GM19395 (cell line): ENCODE data around the gene PRDM2.
"Not testable (repeated sequence)": the region's sequence is repeated elsewhere in the genome, so short reads cannot be mapped to it uniquely, and the experiment has no call there.

Source experiments
- ATAC-seq: cut with Tn5 transposase; IDR thresholded peaks from one replicate; pipeline ENCODE4 v1.9.1; 2021; ENCODE audit warnings: mild to moderate bottlenecking, moderate library complexity; ENCODE audit not compliant: unreplicated experiment

Gene PRDM2

DNA sequence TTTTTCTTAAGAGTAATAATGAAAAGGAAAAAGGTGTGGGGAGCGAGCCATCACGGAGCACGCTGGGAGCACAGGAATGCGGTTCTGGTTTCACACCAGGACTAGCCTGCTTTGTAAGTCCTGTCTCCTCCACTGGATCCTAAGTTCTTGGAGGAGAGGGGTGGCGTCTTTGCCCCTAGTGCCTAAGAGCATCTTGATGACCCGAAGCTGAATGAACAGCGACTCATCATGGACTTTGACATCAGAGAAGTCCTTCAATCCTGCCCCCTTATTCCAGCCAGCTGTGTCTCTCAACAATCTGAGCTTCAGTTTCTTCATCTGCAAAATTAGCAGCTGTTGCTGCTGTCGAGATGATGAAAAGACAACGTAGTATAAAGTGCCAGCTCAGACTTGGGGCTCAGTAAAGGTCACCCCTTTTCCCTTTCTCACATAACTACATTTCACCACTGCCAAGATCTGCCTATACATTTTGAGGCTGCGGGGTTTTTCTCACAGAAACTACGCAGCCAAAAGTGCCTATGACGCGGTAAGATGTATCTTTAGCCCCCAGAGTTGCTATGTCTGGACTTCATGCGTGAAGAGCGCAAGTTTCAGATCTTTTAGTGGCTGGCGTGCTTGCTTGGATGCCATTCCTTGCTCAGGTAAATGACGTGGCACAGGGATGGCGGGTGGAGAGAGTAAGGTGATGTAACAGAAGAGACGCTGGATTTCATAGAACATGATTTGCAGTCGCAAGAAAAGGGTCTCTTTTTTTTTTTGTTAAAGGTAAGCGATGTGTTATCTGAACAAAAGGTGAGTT lies 4.9 kb upstream of the PRDM2 start:
- no peak for ATAC-seq

DNA sequence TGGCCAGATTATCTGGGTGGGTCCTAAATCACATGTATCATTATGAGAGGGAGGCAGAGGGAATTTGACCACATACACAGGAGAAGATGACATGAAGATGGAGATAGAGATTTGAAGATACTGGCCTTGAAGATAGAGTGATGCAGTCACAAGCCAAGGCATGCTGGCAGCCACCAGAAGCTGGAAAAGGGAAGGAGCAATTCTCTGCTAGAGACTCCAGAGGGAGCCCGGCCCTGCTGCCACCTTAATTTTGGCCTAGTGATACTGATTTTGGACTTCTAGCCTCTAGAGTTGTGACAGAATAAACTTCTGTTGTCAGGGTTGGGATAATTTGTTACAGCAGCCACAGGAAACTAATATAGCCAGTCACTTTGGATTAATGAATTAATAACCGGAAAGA lies 2.2 kb upstream of the PRDM2 start:
- ATAC-seq: no peak

DNA sequence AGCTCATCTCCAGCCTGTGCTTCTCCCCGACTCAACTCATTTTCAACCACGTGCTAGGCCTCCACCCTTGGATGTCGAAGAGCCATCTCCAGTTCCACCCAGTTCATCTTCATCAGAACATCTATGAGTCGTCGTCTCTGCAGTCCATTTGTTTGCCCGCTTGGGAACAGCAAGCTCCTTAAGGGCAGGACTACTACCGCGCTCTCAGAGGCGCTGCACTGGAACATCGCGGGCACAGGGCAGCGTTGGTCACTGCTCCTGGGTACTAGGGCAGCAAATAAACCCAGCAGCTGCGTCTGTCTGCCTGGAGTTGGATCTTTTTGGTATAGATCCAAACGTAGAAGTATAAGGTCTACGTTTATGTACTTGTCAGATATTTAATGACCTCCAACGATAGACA lies 478 bp upstream of the PRDM2 start:
- ATAC-seq: no peak

DNA sequence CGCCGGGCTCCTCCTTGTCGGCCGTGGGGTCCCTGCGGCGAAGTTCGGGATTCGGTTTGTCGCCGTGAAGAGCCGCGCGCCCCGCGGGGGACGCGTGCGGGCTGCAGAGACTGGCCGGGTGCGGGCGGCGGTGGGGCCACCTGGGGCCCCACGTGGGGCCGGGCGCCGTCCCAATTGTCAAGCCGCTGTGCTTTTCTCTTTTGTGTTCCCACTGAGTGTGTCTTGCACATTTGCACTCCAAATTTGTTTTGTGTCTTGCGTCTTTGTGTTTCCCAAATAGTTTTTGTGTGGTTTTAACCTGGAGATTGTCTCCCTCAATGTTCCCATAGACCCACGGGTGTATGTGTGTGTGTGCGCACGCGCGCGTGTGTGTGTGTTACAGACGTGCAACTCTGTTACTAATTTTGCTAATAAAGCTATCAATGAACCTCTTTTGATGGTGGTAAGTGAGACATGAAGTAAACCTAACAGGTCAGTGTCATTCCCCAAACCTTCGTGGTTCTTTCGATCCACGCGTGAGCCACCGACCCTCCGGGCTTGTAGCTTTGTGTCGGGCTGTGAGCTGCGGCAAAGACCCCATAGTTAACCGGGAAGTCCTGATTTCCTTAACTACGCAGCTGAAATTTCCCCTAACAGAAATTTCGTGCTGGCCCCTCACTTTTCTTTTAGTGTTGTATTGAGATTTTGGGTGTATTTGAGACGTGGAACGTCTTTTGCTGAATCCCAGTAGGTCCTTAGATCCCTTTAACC lies 708 bp downstream of the PRDM2 start:
- peak; percentile 38 for ATAC-seq

DNA sequence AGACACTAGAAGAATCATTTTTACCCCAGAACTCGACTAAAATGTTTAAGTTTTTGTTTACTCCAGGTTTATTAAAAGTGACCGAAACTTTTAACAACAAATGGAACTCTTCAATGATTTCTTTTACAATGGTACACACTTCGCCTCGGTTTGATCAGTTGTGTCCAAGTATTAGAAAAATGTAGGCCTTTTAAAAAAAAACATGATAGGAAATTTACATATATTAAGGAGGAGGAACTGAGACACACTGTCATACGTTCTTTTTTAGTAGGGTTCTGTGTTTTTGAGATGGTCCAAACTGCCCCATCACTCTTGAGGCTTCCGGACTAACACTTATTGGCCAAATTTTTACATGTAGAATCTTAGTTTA lies 1.3 kb downstream of the PRDM2 start:
- no peak for ATAC-seq

DNA sequence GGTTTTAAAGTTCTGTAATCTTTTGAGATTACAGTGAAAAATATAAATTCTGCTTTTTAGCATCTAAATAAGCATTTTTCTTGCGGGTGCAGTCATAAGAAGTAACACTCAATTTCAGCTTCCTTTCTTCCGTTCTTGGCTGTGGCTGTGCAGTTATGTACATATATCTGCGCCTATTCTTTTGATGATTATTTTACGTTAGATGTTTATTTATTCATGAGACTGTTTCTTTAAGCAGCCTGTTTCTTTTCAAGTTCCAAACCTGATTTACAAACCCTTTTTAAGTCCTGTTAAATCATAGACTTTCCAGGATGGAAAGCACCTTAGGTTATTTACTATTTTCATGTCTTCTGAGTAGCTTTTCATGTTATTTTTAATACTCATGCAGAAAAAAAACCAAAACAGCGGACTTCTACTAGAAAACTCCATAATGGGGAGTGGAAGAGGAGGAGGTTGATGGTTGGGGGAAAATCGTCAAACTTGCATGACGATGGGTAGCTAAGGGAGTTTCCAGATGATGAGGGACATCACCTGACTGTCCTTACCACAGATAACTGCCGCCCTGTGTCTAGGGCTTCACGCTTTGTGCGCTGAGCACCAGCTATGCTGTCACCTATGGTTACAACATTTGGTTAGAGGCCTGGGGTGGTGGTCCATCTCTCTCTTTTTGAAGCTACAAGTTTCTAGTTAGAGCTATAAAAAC lies 2.6 kb downstream of the PRDM2 start:
- peak; percentile 83 for ATAC-seq

DNA sequence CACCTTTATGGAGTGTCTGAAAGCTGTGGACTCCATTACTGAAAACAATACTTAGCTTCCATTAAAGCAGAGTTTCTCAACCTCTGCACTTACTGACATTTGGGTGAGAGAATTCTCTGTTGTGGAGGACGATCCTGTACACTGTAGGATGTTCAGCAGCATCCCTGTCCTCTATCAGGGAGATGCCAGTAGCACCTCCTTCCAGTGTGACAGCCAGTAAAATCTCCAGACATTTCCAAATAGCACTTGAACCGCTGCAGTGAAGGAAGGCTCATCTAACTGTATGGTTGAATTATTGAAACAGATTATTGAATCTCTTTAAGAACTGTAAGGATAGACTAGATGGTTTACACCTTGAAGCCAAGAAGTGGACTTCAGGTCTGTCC lies 3.1 kb downstream of the PRDM2 start:
- no peak for ATAC-seq

DNA sequence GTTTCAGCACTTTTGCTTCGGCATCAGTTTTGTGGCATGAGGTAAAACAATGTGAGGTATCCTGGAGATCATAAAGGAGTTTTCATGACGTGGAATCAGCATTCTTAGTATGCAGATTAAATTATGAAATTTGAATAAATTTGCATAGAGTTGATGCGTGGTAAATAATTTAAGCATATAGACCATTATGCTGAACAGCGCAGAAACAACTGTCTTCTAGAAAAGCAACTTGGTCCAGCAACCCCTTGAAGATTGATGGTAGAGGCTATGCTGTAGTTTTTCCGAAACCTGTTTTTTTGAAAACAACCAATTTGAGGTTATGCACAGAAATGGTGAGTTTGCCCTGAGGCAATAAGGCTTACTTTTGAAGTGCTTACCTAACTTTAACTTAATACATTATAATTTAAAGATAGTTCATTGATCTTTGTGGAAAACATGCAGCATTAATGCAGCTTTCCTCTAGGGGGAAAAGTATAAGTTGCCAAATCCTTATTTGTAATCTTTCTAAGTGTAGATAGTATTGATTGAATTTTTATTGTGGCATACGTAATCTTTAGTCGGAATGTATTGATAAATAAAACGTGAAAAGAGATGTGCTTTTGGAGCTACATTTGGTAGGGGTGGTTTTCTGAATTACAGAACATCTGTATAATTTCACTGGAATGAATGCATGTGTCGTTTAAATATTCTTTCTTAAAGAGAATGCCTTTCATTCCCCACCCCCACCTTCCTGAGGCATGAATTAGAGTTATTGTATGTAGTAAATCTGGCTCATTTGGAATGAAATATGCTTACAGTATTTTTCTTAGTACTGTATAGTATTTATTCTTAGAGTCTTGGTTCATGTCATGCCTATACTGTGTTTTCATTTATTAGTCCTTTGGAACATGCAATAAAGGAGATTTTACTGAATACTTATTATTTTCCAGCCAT lies 3.8 kb downstream of the PRDM2 start:
- no peak for ATAC-seq

DNA sequence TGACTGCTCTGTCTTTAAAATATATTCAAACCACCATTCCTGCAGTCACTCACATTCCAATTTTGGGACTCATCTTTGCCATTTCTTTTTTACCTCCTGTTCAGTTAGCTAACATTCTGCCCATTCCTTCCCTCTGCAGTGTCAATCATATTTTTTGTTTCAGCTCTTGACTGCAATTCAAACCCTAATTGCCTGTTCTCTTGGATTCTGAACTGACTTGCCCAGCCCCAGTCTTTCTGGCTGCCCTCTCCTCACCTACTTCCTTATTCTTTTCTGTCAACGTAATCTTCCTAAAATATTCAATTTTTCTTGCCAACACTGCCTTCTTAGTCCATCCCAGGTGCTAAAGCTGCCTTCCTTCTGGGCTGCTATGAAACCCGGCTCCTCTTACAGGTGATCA lies 6.1 kb downstream of the PRDM2 start:
- ATAC-seq: no peak

DNA sequence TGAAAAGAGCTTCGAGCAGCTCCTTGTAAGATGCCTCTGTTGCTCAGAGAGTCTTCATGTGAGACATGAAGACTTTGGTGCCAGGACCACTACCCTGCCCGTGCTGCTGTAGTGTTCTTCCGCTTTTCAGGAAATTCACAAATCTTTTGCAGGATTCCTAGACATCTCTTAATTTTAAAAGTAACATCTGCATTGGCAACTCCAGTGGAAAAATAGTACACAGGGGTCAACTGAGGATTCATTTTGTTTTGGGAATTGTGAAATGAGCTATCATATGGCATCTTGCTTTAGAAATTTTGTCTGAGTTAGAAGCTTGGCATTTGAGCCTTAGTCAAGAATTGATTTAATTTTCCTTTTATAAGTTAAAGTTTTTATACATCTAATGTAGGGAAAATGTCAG lies 7.2 kb downstream of the PRDM2 start:
- ATAC-seq: no peak

DNA sequence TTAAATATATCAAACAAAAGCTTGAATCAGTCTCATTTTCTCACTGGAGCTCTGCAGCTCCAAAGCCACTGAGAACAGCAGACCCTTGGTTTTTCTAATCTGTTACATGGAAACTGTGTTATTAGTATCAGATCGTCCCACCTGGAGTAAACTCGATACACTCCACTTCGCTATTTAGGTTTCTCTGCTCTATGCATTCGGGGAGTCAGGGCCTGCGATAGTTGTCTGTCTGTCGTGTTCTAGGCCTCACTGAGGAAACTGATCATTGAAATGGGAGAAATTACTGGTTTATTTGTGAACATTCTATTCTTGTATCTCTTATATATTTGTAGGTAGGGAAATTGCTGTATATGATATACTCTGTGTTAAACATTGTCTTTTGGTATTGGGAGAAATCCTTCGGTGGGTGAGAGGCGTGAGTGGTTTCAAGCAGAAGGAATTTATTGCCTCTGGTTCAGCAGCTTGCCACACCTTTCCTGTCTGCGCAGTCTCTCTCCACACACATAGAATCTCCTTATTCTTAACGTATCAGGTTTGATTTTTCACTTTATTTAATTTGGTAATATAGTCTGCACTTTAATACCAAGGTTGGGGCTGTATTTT lies 8.5 kb downstream of the PRDM2 start:
- ATAC-seq: no peak

DNA sequence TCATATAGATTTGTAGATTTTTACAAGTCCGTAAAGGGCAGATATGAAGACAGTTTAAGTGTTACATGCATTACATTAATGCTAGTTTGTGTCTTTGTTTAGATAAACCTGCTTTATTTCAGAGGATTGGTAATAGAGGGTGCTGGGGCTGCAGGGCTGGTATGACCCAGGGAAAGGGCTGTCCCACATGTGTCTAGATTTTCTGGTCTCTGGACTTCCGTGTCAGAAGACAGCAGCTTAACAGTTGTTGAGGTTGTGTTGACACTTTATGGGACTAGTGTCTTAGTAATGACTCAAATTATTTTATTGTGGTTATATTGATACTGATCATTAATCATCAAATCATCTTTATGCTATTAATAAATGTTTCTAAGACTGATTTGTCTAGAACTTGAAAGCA lies 10.1 kb downstream of the PRDM2 start:
- no peak for ATAC-seq

DNA sequence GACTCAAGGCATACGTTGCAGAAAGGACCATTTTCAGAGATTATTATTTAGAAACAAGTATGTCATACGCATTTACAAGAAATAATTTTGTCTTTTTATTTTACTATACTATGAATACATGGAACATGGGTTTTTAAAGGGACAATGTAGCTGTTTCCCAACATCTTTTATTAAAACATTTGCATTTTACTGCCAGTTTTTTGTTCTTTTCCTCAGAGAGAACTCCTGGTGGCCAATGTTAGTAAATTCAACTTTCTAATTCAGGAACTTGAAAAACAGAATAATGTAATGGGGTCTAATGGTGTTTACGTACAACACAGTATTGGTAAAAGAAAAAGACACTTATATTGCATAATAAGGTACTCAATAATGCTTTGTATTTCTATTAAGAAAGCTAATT lies 14.9 kb downstream of the PRDM2 start:
- no peak for ATAC-seq

DNA sequence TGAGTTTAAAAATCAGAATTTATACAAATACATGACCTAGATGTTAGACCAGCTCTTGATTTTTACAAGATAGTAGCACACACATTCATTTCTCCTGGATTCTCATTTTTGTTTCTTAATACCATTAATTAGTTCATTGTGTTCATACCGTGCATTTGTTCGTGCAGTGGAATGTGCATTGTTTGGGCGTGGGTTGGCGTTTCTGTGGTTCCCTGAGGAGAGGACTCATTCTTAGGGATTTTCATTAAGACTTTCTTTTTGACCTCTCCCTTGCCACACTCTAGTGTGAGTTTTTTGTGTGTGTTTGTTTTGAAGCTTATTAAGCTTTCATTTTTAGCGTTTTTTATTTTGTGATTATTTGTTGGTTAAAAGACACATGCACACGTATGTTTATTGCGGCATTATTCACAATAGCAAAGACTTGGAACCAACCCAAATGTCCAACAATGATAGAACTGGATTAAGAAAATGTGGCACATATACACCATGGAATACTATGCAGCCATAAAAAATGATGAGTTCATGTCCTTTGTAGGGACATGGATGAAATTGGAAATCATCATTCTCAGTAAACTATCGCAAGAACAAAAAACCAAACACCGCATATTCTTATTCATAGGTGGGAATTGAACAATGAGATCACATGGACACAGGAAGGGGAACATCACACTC lies 15.8 kb downstream of the PRDM2 start:
- ATAC-seq: not testable (repeated sequence)

DNA sequence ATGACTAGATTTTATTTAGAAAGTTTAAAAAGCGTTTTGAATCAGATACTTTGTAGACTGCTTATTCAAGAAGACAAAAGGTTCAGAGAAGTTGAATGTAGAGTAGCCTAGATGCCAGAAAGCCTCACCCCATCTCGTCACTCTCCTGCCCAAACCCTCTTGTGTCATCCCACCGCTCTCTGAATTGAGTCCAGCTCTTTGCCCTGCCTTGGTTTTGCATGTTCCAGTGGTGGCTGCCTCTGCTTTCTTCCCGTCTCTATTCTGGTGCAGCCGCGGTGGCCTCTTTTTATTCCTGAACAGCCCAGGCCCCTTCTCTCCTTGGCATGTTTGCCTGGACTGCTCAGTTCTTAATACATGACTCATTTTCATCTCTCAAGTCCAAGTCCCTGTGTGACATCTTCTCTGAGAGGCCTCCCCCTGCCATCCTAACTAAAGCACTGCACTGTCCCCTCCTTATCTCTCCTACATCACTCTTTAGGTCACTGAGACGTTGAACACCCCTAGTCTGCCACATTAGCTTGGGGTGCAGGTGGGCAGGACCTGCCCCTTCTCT lies 22.9 kb downstream of the PRDM2 start:
- ATAC-seq: no peak

DNA sequence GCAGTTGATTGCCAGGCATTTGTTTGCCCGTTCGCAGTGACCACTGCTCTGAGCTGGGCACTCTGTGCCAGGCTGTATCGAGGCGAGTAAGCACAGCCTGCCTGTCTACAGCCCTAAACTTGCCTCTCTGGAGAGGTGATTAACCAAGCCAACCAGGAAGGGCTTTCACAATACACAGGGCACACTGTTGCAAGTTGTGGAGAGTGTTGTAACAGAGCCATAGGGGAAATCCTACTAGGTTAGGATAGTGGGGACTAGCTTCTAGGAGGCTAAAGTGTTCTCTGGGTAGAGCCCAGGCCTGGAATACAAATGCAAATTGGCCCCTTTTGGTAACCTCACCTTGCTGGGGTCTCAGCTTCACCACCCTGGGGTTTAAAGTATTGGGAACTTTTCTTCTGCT lies 23.8 kb downstream of the PRDM2 start:
- no peak for ATAC-seq

DNA sequence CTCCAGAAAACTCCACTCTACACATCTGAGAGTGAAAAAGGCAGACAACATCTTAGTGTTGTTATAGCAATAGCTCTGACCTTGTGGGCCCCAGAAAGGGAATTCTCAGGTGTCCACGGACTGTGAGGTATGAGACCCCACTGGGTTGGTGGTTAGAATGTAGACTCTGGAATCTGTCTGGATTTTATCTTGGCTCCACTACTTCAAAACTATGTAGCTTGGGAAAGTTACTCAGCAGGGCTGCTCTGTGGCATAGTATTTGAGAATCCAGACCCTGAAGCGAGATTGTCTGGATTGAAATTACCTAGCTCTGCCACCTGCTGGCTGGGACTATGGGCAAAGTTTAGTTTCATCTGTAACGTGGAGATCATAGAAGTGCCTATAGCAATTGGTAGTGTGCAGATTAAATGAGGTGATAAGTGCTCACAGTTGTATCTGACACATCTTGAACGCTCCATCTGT lies 25.8 kb downstream of the PRDM2 start:
- no peak for ATAC-seq

DNA sequence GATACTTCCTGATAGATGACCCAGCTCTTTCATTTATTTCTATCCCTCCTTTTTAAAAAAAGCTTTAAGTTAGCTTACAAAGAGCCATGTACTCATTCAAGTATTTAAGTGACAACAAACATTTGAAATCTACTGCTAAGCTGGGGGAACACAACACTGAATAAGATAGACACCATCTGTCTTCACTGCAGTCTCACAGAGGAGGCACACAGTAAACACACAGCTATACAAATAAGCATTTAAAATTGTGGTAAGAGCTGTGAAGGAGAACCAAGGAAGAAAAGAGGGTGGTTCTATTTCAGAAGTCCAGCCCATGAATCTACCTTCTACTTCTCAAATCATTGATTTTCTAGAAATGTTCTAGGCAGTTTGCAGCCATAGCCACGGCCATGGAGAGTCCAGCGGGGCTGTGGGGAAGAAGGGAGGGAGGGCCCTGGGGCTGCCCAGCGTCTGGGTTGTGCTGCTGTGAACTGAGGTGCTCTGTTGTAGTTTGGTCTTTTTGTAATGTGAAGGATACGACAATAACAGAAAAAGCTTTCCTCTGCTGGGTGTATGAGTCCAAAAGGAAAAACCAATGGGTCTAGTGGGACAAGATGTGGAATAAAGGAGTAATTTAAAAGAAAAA lies 28.2 kb downstream of the PRDM2 start:
- ATAC-seq: no peak

DNA sequence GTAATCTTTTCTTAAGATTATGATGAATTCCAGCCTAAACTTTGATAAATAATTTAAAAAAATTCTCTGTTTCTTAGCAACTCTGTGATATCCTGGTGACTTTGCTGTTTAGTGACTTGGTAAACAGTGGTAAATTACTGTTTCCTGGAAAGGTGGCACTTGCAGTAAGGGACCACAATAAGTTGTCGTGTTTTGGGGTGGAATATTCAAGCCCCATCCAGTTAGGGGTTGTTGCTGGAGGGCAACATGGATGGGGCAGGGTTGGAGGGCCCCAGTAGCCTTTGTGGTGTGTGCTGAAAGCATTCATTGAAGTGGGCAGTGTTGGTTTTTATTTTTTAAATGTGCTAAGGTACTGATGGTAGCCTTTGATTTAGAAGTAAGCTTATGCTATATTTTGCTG lies 30.3 kb downstream of the PRDM2 start:
- peak; percentile 5 for ATAC-seq
